Neural progenitor cell (in vitro differentiated cells): ENCODE data around the gene SEMA6B.

Experiments
- CTCF ChIP-seq: fragments of 200-600 bp; sonication (generic); IDR thresholded peaks from 2 replicates; pipeline ENCODE4 v1.5.1; 2017; ENCODE audit warnings: antibody characterized with exemption, mild to moderate bottlenecking
- EZH2 ChIP-seq: fragments of 200-600 bp; sonication (generic); IDR thresholded peaks from 2 replicates; pipeline ENCODE4 v1.6.1; 2017; ENCODE audit warnings: antibody characterized with exemption, mild to moderate bottlenecking, moderate library complexity
- EZH2phosphoT487 ChIP-seq: fragments of 200-600 bp; sonication (generic); IDR thresholded peaks from 2 replicates; pipeline ENCODE4 v1.6.1; 2017; ENCODE audit warnings: antibody characterized with exemption

- TF ChIP-seq CTCF (no peak), EZH2 (no peak), EZH2phosphoT487 (no peak)
Measured at GRCh38 chr19:4497770-4498389, 61.6 kb downstream of the SEMA6B start.
